ENCODE measurements around the gene DIDO1.

- no peak for TF ChIP-seq CTCF (conservative IDR thresholded peaks at IDR 0.05; ENCODE audit: low read length)
- TF ChIP-seq EZH2phosphoT487 (IDR thresholded peaks at IDR 0.05; ENCODE audit: borderline replicate concordance, low read depth, low read length), result no peak
Measured at GRCh38 chr20:62935968-62936585, 9.8 kb upstream of the DIDO1 start.
